Measurements from ENCODE around the gene CCDC32. TPM values are rescaled to one million over a fixed set of nuclear protein-coding genes. Genes with fewer than 3 reads are reported as not detected.

The CCDC32 gene
- total and polyA plus RNA-seq, 2 of the 13 experiments (the other 11 are each of a cell fraction or from before 2014, with no cell fraction given): 10.8 to 23.2 TPM

DNA sequence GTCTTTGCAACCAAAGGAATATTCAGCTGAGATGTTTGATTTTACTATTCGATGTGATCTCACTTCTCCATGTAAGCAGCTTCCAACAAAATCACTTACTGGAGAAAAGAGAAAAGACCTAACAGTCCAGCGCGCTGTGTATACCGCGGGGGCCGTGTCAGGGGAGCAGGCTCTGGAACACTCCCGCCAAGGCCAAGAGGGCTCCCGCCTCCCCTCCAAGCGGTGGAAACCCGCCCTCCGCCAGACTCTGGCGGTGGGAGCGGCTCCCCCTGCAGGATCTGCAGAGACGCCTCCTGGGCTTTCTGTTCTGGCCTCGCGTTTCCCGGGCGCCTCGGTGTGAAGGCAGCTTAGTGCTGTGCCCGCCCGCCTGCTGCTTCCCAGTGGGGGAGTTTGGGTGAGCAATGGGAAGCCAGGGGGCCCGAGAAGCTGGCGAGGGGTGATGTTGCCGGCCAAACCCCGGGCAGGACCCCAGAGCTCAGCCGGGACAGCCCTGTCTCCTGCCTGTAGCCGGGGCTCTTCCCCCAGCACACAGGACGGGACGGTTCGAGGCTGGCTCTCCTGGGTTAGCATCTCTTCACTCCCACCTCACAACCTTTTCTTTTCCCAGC is 57.8 kb downstream of the CCDC32 start (continued):
- TF ChIP-seq ZNF547 (CRISPR knock-in tag; IDR thresholded peaks at IDR 0.05) (no peak), DMAP1 (CRISPR knock-in tag; IDR thresholded peaks at IDR 0.05) (no peak), BCL6 (CRISPR knock-in tag; IDR thresholded peaks at IDR 0.05) (peak; percentile 35; the same call in 1 of the 2 replicates), ZNF33A (CRISPR knock-in tag; IDR thresholded peaks at IDR 0.05; ENCODE audit: borderline replicate concordance) (no peak), ZNF207 (IDR thresholded peaks at IDR 0.05; ENCODE audit: borderline replicate concordance) (no peak), NAIF1 (CRISPR knock-in tag; IDR thresholded peaks at IDR 0.05; ENCODE audit: borderline replicate concordance) (no peak), ZNF678 (CRISPR knock-in tag; IDR thresholded peaks at IDR 0.05) (no peak), MYC (CRISPR knock-in tag; IDR thresholded peaks at IDR 0.05; ENCODE audit: borderline replicate concordance) (peak; percentile 42; the same call in 1 of the 2 replicates), ELF3 (CRISPR knock-in tag; IDR thresholded peaks at IDR 0.05) (no peak), ZFP90 (CRISPR knock-in tag; IDR thresholded peaks at IDR 0.05; ENCODE audit: borderline replicate concordance) (no peak), SMYD3 (CRISPR knock-in tag; IDR thresholded peaks at IDR 0.05) (no peak), JARID2 (CRISPR knock-in tag; IDR thresholded peaks at IDR 0.05; ENCODE audit: insufficient replicate concordance) (no peak), SAP130 (CRISPR knock-in tag; IDR thresholded peaks at IDR 0.05; ENCODE audit: low read depth) (peak; percentile 70), ZFP62 (CRISPR knock-in tag; IDR thresholded peaks at IDR 0.05) (no peak), GTF2F1 (IDR thresholded peaks at IDR 0.05; ENCODE audit: low read length) (no peak), ZIK1 (CRISPR knock-in tag; IDR thresholded peaks at IDR 0.05; ENCODE audit: borderline replicate concordance, low read depth) (no peak), ZNF674 (CRISPR knock-in tag; IDR thresholded peaks at IDR 0.05; ENCODE audit: low read depth) (no peak), ZNF841 (CRISPR knock-in tag; IDR thresholded peaks at IDR 0.05; ENCODE audit: borderline replicate concordance) (no peak), ZNF180 (CRISPR knock-in tag; IDR thresholded peaks at IDR 0.05; ENCODE audit: borderline replicate concordance, low read depth) (no peak), ZC3H13 (CRISPR knock-in tag; IDR thresholded peaks at IDR 0.05) (no peak)
- TF ChIP-seq, protein P1, sequence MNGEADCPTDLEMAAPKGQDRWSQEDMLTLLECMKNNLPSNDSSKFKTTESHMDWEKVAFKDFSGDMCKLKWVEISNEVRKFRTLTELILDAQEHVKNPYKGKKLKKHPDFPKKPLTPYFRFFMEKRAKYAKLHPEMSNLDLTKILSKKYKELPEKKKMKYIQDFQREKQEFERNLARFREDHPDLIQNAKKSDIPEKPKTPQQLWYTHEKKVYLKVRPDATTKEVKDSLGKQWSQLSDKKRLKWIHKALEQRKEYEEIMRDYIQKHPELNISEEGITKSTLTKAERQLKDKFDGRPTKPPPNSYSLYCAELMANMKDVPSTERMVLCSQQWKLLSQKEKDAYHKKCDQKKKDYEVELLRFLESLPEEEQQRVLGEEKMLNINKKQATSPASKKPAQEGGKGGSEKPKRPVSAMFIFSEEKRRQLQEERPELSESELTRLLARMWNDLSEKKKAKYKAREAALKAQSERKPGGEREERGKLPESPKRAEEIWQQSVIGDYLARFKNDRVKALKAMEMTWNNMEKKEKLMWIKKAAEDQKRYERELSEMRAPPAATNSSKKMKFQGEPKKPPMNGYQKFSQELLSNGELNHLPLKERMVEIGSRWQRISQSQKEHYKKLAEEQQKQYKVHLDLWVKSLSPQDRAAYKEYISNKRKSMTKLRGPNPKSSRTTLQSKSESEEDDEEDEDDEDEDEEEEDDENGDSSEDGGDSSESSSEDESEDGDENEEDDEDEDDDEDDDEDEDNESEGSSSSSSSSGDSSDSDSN (CRISPR knock-in tag; IDR thresholded peaks at IDR 0.05): peak; percentile 79
- TF ChIP-seq, protein P2, sequence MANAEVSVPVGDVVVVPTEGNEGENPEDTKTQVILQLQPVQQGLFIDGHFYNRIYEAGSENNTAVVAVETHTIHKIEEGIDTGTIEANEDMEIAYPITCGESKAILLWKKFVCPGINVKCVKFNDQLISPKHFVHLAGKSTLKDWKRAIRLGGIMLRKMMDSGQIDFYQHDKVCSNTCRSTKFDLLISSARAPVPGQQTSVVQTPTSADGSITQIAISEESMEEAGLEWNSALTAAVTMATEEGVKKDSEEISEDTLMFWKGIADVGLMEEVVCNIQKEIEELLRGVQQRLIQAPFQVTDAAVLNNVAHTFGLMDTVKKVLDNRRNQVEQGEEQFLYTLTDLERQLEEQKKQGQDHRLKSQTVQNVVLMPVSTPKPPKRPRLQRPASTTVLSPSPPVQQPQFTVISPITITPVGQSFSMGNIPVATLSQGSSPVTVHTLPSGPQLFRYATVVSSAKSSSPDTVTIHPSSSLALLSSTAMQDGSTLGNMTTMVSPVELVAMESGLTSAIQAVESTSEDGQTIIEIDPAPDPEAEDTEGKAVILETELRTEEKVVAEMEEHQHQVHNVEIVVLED (CRISPR knock-in tag; IDR thresholded peaks at IDR 0.05; ENCODE audit: borderline replicate concordance): peak; percentile 25; the same call in 1 of the 2 replicates
- TF ChIP-seq, protein P3, sequence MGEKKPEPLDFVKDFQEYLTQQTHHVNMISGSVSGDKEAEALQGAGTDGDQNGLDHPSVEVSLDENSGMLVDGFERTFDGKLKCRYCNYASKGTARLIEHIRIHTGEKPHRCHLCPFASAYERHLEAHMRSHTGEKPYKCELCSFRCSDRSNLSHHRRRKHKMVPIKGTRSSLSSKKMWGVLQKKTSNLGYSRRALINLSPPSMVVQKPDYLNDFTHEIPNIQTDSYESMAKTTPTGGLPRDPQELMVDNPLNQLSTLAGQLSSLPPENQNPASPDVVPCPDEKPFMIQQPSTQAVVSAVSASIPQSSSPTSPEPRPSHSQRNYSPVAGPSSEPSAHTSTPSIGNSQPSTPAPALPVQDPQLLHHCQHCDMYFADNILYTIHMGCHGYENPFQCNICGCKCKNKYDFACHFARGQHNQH (CRISPR knock-in tag; IDR thresholded peaks at IDR 0.05): peak; percentile 46; the same call in 1 of the 2 replicates
- TF ChIP-seq, protein P4, sequence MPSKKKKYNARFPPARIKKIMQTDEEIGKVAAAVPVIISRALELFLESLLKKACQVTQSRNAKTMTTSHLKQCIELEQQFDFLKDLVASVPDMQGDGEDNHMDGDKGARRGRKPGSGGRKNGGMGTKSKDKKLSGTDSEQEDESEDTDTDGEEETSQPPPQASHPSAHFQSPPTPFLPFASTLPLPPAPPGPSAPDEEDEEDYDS (CRISPR knock-in tag; IDR thresholded peaks at IDR 0.05): no peak
- TF ChIP-seq, protein P5, sequence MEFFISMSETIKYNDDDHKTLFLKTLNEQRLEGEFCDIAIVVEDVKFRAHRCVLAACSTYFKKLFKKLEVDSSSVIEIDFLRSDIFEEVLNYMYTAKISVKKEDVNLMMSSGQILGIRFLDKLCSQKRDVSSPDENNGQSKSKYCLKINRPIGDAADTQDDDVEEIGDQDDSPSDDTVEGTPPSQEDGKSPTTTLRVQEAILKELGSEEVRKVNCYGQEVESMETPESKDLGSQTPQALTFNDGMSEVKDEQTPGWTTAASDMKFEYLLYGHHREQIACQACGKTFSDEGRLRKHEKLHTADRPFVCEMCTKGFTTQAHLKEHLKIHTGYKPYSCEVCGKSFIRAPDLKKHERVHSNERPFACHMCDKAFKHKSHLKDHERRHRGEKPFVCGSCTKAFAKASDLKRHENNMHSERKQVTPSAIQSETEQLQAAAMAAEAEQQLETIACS (CRISPR knock-in tag; IDR thresholded peaks at IDR 0.05): no peak
